NCI-H2107 treated with DMSO at 0.1 percent for 48 hours (cell line): ENCODE measurements around the gene SCFD1.
"Not testable (repeated sequence)": the region's sequence is repeated elsewhere in the genome, so short reads cannot be mapped to it uniquely, and the experiment has no call there.

Source experiments
- DNase-seq: peaks from one replicate; lab custom pipeline; 2025; ENCODE audit not compliant: unreplicated experiment; lab: John Stamatoyannopoulos, UW

The SCFD1 gene

GRCh38 chr14:30621940-30622830 lies at the start of gene SCFD1:
Gene SCFD1 (plus strand): TSS chr14:30622319. CDS start chr14:30622339, 20 bp downstream.
- DNase-seq: peak; percentile 90

GRCh38 chr14:30572771-30573170 lies 49.3 kb upstream of the SCFD1 start:
- DNase-seq: no peak

GRCh38 chr14:30573226-30573814 lies 48.8 kb upstream of the SCFD1 start:
- no peak for DNase-seq

DNA sequence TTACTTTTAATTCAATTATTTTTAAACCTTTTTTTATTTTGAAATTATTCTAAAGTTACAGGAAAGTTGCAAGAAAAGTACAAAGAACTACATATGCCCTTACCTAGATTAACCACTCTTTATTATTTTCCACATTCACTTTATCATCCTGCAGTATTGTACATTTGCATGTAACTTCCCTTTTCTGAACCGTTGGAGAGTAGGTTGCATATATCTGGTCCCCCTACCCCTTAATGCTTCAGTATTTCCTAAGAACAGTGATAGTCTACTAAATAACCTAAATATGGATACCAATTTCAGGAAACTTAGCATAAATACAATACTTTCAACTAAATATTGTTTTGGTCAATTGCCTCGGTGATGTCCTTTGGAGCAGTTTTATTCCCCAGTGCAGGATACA lies 48.2 kb upstream of the SCFD1 start:
- no peak for DNase-seq

DNA sequence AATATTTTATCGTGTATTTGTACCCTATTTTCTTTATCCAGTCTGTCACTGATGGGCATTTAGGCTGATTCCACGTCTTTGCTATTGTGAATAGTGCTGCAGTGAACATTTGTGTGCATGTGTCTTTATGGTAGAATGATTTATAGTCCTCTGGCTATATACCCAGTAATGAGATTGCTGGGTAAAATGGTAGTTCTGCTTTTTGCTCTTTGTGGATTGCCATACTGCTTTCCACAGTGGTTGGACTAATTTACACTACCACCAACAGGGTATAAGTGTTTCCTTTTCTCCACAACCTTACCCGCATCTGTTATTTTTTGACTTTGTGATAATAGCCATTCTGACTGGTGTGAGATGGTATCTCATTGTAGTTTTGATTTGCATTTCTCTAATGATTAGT lies 47.3 kb upstream of the SCFD1 start:
- not testable (repeated sequence) for DNase-seq

- not testable (repeated sequence) for DNase-seq
Measured at GRCh38 chr14:30576333-30576732, 45.8 kb upstream of the SCFD1 start.

GRCh38 chr14:30580616-30581282 lies 41.4 kb upstream of the SCFD1 start:
- no peak for DNase-seq

DNA sequence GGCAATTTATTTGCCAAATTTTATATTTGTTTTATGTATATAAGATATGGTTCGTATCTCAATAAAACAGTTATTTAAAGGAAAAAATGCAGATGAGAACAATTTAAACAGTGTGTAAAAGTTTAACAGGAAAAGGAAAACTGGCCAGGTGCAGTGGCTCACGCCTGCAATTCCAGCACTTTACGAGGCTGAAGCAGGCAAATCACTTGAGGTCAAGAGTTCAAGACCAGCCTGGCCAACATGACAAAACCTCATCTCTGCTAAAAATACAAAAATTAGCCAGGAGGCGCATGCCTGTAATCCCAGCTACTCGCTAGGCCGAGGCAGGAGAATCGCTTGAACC lies 40.9 kb upstream of the SCFD1 start:
- DNase-seq: no peak

DNA sequence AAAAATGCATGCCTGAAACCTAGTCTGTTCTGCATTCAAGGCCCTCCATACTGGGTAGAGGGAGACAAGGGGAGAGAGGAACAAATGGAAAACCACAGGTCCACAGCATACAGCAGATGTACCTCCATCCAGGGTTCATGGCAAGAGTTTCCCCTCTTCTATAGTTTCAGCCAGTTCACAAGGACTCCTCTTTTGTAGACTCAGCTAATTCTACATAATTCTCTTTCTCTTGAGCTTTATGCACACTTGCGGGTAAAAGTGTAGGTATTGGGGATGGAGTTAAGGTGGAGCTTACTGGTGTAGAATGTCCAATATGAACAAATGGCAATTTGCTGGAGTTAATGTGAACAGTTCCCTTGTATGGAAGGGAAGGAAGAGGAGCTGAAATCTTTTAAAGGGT lies 39.7 kb upstream of the SCFD1 start:
- DNase-seq: no peak

- DNase-seq: no peak
Measured at GRCh38 chr14:30584058-30584630, 38.0 kb upstream of the SCFD1 start.

DNA sequence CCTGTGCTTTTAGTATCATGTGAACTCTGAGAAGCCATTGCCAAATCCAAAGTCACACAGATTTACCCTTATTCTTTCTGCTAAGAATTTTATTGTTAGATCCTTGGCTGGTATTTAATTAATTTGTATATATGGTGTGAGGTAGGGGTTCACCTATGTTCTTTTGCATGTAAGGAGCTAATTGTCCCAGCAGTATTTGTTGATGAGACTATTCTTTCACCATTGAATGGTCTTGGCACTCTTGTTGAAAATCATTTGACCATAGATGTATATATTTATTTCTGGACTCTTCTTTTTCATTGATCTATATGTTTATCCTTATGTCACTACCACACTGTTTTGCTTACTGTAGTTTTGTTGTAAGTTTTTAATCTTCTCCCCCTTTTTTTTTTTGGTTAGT lies 36.9 kb upstream of the SCFD1 start:
- no peak for DNase-seq

DNA sequence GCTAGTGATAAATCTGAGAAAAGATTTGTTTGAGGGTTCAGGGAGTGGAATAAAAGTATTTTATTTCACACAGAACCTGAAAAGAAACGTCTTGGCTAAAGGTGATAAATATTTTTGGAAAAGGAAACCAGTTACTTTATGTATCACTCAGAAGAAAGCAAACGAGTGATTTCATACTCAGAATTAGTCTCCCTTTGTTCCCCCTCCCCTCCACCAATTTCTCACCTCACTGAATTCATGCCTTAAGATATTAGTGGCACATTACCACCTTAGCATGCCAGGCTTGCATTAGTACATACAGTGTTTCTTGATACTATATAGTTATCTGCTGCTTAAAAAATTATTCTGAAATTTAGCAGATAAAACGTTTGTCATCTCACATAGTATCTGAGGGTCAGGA lies 35.0 kb upstream of the SCFD1 start:
- no peak for DNase-seq

- DNase-seq: no peak
Measured at GRCh38 chr14:30588873-30589272, 33.2 kb upstream of the SCFD1 start.

- DNase-seq: no peak
Measured at GRCh38 chr14:30596935-30597334, 25.2 kb upstream of the SCFD1 start.

DNA sequence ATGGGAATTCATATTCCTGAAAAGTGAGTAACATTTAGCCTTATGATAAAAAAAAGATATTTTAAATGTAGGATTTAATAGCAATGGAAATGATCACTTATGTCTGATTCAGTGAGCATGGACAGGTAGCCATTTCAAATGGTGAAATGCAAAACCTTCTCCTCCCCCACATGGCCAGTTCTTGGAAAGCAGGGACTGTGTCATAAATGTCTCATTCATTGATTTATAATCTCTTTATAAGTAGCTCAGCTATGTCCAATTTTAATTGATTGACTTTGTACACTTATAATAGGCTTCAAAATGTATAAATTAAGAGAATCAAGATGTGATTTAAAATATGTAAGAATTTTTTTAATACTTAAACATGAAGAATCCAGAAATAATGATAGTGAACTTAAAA lies 24.6 kb upstream of the SCFD1 start:
- no peak for DNase-seq

DNA sequence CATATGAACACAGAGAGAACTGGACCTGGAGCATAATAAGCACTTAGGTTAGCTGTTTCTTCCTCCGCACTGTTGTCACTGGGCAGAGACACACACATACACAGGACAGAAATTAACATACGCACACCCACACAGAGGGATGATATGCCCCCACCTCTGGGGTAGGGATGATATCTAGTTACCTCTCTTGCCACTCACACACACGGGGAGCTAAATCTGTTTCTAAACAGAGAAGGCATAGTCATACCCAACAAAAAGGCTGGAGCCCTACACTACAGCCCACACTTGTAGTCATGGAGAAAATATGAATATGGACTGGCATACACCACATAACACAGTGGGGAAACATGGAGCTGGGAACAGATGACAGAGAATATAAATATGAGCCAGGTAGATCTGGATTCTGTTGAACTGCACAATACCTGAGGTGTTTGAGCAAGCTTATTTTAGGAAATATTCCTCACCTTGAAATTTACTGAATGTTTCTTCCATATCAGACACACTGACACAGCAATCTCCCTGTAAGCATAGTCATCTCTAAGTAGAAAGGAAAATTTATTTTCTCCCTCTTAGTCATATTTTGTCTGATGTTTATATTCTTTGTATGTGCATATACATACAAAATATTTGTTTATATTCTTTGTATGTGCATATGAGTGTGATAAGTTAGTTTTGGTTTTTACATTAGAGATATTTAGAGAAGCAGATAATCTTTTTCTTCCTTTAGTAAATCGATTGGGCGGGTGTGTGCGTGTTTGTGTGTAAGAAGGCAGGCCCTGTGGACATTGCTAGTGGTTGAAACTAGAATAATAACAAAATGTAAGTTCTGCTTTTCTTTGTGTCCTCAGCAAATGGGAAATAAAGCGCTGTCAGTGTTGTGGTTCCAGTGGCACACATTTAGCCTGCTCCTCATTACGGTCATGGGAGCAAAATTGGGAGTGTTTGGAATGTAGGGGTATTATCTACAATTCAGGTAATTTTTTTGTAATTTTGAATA lies 20.9 kb upstream of the SCFD1 start:
- no peak for DNase-seq

DNA sequence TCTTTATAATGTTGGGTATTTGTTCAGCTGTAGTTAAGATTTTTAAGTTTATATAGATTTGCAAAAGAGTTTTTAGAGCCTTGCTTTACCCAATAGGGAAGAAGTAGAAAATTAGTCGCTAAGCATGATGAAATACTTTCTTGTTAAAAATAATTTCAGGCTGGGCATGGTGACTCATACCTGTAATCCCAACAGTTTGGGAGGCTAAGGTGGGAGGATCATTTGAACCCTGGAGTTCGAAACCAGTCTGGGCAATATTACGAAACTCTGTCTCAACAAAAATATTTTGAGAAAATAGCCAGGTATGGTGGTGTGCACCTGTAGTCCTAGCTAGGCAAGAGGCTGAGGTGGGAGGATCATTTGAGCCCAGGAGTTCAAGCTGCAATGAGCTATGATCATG lies 18.7 kb upstream of the SCFD1 start:
- DNase-seq: no peak

GRCh38 chr14:30604696-30605095 lies 17.4 kb upstream of the SCFD1 start:
- not testable (repeated sequence) for DNase-seq

GRCh38 chr14:30607156-30607780 lies 14.9 kb upstream of the SCFD1 start:
- DNase-seq: no peak

DNA sequence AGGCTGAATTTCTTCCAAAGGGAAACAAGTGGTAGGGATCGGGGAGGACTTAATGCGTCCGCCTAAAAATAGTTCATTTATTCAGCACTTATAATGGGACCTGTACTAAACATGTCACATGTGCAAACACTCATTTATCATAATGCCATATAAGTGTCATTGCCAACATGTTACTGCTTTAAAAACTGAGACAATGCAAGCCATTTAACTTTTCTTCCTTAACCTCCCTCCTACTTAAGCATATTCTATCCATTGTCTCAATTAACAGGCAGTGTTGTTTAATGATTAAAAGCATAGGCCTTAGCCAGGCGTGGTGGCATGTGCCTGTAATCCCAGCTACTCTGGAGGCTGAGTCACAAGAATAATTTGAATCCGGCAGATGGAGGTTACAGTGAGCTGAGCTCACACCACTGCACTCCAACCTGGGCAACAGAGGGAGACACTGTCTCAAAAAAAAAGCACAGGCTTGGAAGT lies 13.5 kb upstream of the SCFD1 start:
- DNase-seq: no peak
